ENCODE measurements around the gene AP1G1.

GRCh38 chr16:71848622-71849021 lies 40.0 kb upstream of the AP1G1 start:
- no peak for TF ChIP-seq CTCF (IDR thresholded peaks at IDR 0.05)
- TF ChIP-seq ZFX (IDR thresholded peaks at IDR 0.05; ENCODE audit: borderline replicate concordance) = no peak
